Measurements from ENCODE around the gene GSG1L2.

Gene GSG1L2

GRCh38 chr17:9813166-9813565, 8.7 kb downstream of the GSG1L2 start:
- TF ChIP-seq GATA3 (IDR thresholded peaks at IDR 0.05; ENCODE audit: low read depth, low read length) (no peak), GATA2 (IDR thresholded peaks at IDR 0.05; ENCODE audit: low read depth, low read length) (no peak)

DNA sequence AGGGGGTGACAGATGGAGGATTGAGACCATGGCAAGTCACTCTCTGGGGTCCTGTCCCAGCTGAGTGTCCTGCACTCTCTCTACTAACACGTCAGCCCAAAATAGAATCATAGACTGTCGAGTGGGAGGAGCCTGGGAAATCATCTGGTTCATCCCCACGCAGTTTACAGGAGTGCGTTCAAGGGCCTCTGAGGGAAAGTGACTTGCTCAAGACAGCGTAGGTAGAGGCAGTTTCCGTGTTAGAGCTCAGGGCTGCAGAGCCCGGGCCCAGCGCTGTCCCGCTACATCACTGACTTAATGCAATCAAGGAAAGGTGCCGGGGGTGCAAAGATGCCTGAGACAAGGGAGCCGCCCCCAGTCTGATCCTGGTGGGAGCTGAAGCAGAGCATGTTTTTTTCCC, 10.3 kb downstream of the GSG1L2 start:
- TF ChIP-seq GATA2 (IDR thresholded peaks at IDR 0.05; ENCODE audit: low read depth, low read length): no peak
- no peak for TF ChIP-seq GATA3 (IDR thresholded peaks at IDR 0.05; ENCODE audit: low read depth, low read length)

DNA sequence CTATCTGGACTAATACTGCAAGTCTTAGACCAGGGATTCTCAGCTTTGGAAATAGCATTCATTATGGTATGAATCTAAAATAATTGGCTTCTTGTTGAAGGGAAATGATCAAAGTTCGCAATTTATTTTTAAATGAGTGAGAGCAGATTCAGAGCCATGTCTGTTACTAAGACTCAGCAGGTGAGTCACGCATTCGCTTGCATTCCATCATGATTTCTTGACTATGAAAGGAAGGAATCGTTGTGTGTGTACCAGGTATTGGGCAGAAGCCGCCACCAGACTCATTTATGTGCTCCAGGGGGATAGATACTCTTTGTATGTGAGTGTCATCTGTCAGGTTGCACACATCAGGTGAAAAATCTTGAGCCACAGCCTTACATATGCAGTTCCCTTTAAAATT, 10.8 kb downstream of the GSG1L2 start:
- TF ChIP-seq GATA3 (IDR thresholded peaks at IDR 0.05; ENCODE audit: low read depth, low read length): no peak
- TF ChIP-seq GATA2 (IDR thresholded peaks at IDR 0.05; ENCODE audit: low read depth, low read length): no peak

- no peak for TF ChIP-seq GATA3 (IDR thresholded peaks at IDR 0.05; ENCODE audit: low read depth, low read length)
- TF ChIP-seq GATA2 (IDR thresholded peaks at IDR 0.05; ENCODE audit: low read depth, low read length): no peak
These were observed 11.6 kb downstream of the GSG1L2 start for GRCh38 chr17:9810100-9810949.

DNA sequence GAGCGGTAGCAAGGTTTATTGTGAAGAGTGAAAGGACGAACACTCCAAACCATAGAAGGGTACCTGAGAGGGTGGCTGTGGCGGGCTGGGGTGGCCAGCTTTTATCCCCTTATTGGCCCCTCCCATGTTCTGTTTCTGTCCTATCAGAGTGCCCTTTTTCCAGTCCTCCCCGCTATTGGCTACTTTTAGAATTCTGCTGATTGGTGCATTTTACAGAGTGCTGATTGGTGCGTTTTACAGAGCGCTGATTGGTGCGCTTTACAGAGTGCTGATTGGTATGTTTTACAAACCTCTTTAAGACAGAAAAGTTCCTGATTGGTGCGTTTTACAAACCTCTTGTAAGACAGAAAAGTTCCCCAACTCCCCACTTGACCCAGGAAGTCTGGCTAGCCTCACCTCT, 12.5 kb downstream of the GSG1L2 start:
- TF ChIP-seq GATA2 (IDR thresholded peaks at IDR 0.05; ENCODE audit: low read depth, low read length) (no peak), GATA3 (IDR thresholded peaks at IDR 0.05; ENCODE audit: low read depth, low read length) (no peak)

DNA sequence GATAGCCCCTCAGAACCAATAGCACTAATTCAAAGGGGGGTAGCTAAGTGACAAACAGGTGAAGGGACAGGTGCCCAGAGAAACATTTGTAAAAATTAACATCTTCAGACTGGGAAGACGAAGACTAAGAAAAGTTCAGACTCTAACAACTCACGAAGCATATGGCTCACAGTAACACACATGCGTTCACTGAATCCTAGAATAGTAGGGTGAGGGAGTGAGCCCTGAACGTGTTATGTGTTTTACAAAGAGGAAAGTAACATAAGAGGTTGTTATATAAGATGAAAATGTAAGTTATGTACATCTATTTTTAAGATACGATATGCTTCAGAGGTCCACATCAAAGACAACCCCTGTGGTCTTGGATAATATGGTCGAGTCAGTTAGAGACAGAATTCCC, 15.2 kb downstream of the GSG1L2 start:
- no peak for TF ChIP-seq GATA2 (IDR thresholded peaks at IDR 0.05; ENCODE audit: low read depth, low read length)
- TF ChIP-seq GATA3 (IDR thresholded peaks at IDR 0.05; ENCODE audit: low read depth, low read length): no peak

GRCh38 chr17:9805769-9806168, 16.1 kb downstream of the GSG1L2 start:
- TF ChIP-seq GATA3 (IDR thresholded peaks at IDR 0.05; ENCODE audit: low read depth, low read length) (no peak), GATA2 (IDR thresholded peaks at IDR 0.05; ENCODE audit: low read depth, low read length) (no peak)

DNA sequence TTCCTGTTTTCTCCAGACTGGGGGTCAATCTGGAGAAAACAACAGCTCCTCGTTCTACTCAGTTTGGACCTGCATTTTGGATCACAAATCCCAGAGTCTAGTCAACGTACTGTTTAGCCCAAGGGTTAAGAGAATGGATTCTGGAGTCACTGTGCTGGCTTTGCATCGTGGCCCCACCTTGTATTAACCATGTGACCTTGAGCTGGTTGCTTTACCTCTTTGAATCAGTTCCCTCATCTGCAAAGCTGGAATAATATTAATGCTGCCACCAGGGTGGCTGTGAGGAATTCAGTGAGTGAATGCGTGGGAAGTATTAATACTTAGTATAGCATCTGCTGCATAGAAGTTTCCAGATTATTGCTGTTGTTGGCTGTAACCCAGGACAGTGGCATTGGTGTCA, 19.2 kb downstream of the GSG1L2 start:
- TF ChIP-seq GATA2 (IDR thresholded peaks at IDR 0.05; ENCODE audit: low read depth, low read length): no peak

DNA sequence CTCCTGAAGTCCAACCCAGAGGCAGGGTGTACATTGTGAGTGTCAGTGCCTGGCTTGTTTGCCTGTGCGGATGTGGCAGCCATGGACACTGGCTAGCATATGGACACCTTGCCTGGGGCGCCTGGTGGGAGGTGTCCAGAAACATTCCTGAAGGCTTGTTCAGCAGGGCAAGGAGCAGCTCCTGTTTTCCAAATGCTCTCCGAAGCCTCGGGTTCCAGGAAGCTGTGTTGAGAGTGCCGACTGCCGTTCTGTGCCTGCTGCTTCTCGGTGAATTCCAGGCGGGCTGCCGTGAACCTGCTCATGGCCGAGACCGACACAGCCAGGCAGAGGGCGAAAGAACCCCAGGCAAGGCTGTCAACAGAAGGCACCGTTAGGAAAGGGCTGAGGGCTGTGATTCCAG, 19.6 kb downstream of the GSG1L2 start:
- TF ChIP-seq GATA3 (IDR thresholded peaks at IDR 0.05; ENCODE audit: low read depth, low read length) (no peak), GATA2 (IDR thresholded peaks at IDR 0.05; ENCODE audit: low read depth, low read length) (no peak)

- TF ChIP-seq GATA2 (IDR thresholded peaks at IDR 0.05; ENCODE audit: low read depth, low read length) (no peak), GATA3 (IDR thresholded peaks at IDR 0.05; ENCODE audit: low read depth, low read length) (no peak)
These were observed 20.4 kb downstream of the GSG1L2 start for GRCh38 chr17:9801505-9801904.

DNA sequence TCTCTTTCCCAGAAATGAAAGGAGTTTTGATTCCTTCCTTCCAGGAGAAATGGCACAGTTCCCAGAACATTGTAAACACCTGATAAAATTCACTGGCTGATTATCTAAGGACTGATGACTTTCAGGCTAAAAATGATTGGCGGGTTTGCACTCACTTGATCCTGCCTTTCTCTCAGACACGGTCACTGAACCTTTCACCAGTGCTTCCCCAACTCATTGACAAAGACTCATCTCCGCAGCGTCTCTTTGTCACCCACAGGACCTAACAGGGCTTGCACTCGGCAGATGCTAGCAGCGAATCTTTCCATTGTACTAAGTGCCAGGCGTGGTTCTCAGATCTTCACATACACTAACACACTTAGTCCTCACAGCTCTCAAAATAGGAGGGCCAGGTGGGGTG, 23.2 kb downstream of the GSG1L2 start:
- TF ChIP-seq GATA2 (IDR thresholded peaks at IDR 0.05; ENCODE audit: low read depth, low read length): no peak
- no peak for TF ChIP-seq GATA3 (IDR thresholded peaks at IDR 0.05; ENCODE audit: low read depth, low read length)

GRCh38 chr17:9798008-9798407, 23.9 kb downstream of the GSG1L2 start:
- TF ChIP-seq GATA2 (IDR thresholded peaks at IDR 0.05; ENCODE audit: low read depth, low read length) (no peak), GATA3 (IDR thresholded peaks at IDR 0.05; ENCODE audit: low read depth, low read length) (no peak)

GRCh38 chr17:9792181-9792840, 29.6 kb downstream of the GSG1L2 start:
- TF ChIP-seq GATA2 (IDR thresholded peaks at IDR 0.05; ENCODE audit: low read depth, low read length): no peak

DNA sequence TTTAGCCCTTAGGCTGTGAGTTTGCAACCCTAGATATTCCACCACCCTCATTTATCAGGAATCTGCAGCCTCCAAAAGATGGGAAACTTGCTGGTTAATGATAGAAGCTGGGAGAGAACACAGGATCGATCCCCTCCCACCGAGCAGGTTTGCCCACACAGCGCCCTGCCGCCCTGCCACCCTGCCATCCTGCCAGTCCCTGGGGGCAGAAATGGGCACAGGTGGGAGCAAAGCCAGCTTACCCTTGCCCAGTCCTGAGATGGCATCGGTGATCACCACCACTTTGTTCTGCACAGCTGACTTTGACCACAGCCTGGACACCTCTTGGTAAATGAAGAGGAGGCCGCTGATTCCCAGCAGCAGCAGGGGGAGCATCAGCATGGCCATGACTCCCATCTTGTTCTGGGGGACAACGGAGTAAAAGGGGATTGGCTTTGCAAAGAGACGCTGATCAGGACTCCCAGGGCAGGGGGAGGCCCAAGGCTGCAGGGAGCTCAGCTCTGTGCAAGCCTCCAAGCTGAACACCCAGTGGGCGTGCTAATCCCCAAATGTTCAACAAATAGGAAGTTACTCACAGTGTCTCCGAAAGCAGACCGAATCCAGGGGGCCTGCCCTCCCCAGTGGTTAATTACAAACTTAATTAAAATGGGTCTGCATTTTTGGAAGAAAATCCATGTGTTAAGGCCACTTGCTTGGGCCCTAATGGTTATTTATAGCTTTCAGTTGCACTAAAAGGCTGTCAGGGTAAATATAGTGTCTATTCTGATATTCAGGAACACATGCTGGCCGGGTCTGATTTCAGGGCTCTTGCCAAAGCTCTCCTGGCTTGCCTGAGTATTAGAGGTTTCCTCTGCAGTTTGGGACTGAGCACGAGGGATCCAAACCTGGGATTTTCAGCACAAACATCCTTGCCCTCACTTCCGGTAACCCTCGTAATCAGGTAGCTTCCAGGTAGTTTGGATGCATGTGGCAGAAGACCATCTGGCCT, 30.7 kb downstream of the GSG1L2 start, which contains the start of gene DHRS7C:
DHRS7C (minus strand) TSS at position 704 of the 988 bp plus-strand sequence; CDS start at position 396, 308 bp downstream.
- TF ChIP-seq GATA3 (IDR thresholded peaks at IDR 0.05; ENCODE audit: low read depth, low read length): no peak
- TF ChIP-seq GATA2 (IDR thresholded peaks at IDR 0.05; ENCODE audit: low read depth, low read length): no peak
